AG04450 (cell line): Measurements from ENCODE around the gene NMT1. TPM values are rescaled to one million over a fixed set of nuclear protein-coding genes. Genes with fewer than 3 reads are reported as not detected.
A peak's percentile ranks its signal among the peaks of the same experiment; 100 is the strongest.

Experiments
- CTCF ChIA-PET: fragments of 300-600, 350-600 bp; formaldehyde crosslinking; extraction: SDS; loops from one replicate; lab custom pipeline; 2022; ENCODE audit warnings: antibody characterized with exemption, inconsistent platforms; lab: Charles Lee
- POLR2A ChIA-PET: fragments of 350-600 bp; formaldehyde crosslinking; extraction: SDS; loops from one replicate; lab custom pipeline; 2021; ENCODE audit warnings: antibody characterized with exemption, inconsistent platforms; lab: Yijun Ruan, JAX
- DNase-seq: peaks from one replicate; pipeline ENCODE4 v3.0.0-alpha.2; 2011; ENCODE audit warnings: low read depth, low spot score
- H3K27ac ChIP-seq: one replicate; pipeline ENCODE4 v1.5.1; 2012; ENCODE audit warnings: low read depth, low read length, control low read depth
- H3K27me3 ChIP-seq: one replicate; pipeline ENCODE4 v1.6.0; 2012; ENCODE audit warnings: low read length; ENCODE audit not compliant: control insufficient read depth, insufficient read depth
- H3K4me3 ChIP-seq: 2 replicates; pipeline ENCODE4 v1.5.1; 2011; ENCODE audit warnings: mild to moderate bottlenecking, low read depth, low read length, control low read depth
- H3K9me3 ChIP-seq: 2 replicates; pipeline ENCODE4 v1.5.1; 2012; ENCODE audit warnings: low read length; ENCODE audit not compliant: control insufficient read depth, insufficient read depth
- polyA plus RNA-seq: library from polyadenylated mRNA; depleted of rRNA; stranded (reverse); fragments of >200 nt; gene quantifications from 2 replicates; pipeline ENCODE4 v1.2.3, GENCODE V29; 2011
- TF ChIP-seq, protein P1 (sequence below): IDR thresholded peaks from 2 replicates; pipeline ENCODE4 v1.5.1; 2011; ENCODE audit warnings: low read depth, low read length, control low read depth, inconsistent platforms

NMT1 gene
- polyA plus RNA-seq, 1 experiment, result 63.6 TPM

- Histone ChIP-seq H3K27ac (peak overlapping the region; percentile 92), H3K27me3 (no peaks in the 10 kb centered on the region), H3K9me3 (no peaks in the 10 kb centered on the region; the same call in 1 of the 2 replicates), H3K4me3 (no peak overlapping the region)
- CTCF ChIA-PET, result interaction anchor here (0.6 to 6.0 kb wide), 3 partner anchors 8 to 62 kb away, joined by 3 to 29 read pairs (median 4); partner anchors contain the start of gene ACBD4
- POLR2A ChIA-PET, result interaction anchor here (0.6 to 2.9 kb wide), 11 partner anchors 8 to 480 kb away, joined by 3 to 26 read pairs (median 4); partner anchors contain the start of genes HEXIM1 and NMT1
- DNase-seq, result peak; percentile 93
- TF ChIP-seq, protein P1, sequence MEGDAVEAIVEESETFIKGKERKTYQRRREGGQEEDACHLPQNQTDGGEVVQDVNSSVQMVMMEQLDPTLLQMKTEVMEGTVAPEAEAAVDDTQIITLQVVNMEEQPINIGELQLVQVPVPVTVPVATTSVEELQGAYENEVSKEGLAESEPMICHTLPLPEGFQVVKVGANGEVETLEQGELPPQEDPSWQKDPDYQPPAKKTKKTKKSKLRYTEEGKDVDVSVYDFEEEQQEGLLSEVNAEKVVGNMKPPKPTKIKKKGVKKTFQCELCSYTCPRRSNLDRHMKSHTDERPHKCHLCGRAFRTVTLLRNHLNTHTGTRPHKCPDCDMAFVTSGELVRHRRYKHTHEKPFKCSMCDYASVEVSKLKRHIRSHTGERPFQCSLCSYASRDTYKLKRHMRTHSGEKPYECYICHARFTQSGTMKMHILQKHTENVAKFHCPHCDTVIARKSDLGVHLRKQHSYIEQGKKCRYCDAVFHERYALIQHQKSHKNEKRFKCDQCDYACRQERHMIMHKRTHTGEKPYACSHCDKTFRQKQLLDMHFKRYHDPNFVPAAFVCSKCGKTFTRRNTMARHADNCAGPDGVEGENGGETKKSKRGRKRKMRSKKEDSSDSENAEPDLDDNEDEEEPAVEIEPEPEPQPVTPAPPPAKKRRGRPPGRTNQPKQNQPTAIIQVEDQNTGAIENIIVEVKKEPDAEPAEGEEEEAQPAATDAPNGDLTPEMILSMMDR, result no peak
Observed at GRCh38 chr17:45073414-45074070, 12.4 kb downstream of the NMT1 start.

GRCh38 chr17:45077643-45078042, 16.5 kb downstream of the NMT1 start:
- H3K9me3 ChIP-seq, result no peaks in the 10 kb centered on the region; the same call in 1 of the 2 replicates
- no peaks in the 10 kb centered on the region for H3K27me3 ChIP-seq
- POLR2A ChIA-PET, result no interaction called here
- no peak overlapping the region for H3K27ac ChIP-seq
- DNase-seq, result no peak
- no peak overlapping the region for H3K4me3 ChIP-seq
- CTCF ChIA-PET, result interaction anchor here (2.0 to 6.0 kb wide), 2 partner anchors 21 to 58 kb away, joined by 7 to 29 read pairs; partner anchors contain the start of gene ACBD4
- TF ChIP-seq, protein P1, result no peak

- Histone ChIP-seq H3K27me3 (no peaks in the 10 kb centered on the region), H3K9me3 (no peaks in the 10 kb centered on the region), H3K4me3 (no peak overlapping the region), H3K27ac (peak overlapping the region; percentile 71)
- TF ChIP-seq, protein P1, result no peak
- CTCF ChIA-PET, result interaction anchor here (1.6 kb wide), 1 partner anchor 54 kb away, joined by 7 read pairs; the partner anchor contains the start of gene ACBD4
- POLR2A ChIA-PET, result interaction anchor here (0.6 kb wide), 1 partner anchor 35 kb away, joined by 4 read pairs; no protein-coding TSS in a partner anchor
- no peak for DNase-seq
Observed at GRCh38 chr17:45081047-45081703, 20.1 kb downstream of the NMT1 start.

DNA sequence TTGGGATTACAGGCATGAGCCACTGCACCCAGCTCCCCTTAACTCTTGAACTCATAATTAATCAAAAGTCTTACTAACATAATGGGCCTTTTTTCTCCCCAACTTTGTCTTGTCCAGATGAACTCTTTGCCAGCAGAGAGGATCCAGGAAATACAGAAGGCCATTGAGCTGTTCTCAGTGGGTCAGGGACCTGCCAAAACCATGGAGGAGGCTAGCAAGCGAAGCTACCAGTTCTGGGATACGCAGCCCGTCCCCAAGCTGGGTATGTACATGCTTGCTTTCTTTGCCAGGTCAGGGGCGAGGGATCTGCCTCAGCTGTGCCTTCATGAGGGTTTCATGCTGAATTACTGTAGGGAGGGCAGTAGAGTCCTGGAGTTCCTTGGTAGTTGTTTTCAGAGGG, 25.3 kb downstream of the NMT1 start:
- TF ChIP-seq, protein P1, result no peak
- H3K27me3 ChIP-seq, result no peaks in the 10 kb centered on the region
- no peak for DNase-seq
- no peaks in the 10 kb centered on the region for H3K9me3 ChIP-seq
- CTCF ChIA-PET, result interaction anchor here (1.1 to 2.0 kb wide), 3 partner anchors 10 to 49 kb away, joined by 3 to 12 read pairs (median 5); partner anchors contain the start of gene ACBD4
- H3K4me3 ChIP-seq, result no peak overlapping the region
- no peak overlapping the region for H3K27ac ChIP-seq
- POLR2A ChIA-PET, result no interaction called here
